AG08395 (cell line): ENCODE results near the gene MATK.

ENCODE experiments used
- DNase-seq: peaks from one replicate; pipeline ENCODE4 v3.0.0; 2012; ENCODE audit warnings: mixed read lengths, low spot score

The MATK gene

DNA sequence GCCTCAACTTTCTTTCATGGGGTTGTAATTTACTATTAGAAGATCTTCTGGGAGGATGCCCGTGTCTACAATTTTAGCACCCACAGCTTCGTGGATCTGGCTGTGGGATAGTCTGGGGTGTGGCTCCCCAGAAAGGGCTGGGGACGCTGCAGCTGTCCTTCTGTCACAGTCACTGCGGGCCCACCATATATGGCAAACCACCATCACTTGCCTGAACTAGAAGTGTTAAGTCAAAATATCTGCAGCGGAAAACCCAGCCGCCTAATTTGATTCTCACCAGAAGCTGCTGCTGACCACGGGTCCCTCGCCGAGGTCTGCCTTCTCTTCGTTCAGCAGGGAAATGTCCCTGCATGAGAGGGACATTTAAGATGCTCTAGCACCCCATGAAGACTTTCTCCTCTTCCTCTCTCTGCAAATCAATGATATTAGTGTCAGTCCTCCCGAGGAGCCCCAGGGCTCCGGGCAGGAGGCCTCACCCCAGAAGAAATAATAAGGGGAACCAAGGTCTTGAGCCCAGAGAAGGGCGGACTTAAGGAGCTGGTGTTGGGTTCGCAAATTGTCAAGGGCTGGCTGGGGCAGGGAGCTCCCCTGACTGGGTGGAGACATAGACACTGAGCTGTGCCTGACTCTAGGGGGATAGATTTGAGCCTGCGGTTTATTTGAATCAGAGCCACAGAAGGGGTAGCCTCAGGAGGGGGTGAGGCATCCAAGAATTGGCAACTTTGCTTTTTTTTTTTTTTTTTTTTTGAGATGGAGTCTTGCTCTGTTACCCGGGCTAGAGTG is 3.0 kb upstream of the MATK start:
- DNase-seq, result no peak

DNA sequence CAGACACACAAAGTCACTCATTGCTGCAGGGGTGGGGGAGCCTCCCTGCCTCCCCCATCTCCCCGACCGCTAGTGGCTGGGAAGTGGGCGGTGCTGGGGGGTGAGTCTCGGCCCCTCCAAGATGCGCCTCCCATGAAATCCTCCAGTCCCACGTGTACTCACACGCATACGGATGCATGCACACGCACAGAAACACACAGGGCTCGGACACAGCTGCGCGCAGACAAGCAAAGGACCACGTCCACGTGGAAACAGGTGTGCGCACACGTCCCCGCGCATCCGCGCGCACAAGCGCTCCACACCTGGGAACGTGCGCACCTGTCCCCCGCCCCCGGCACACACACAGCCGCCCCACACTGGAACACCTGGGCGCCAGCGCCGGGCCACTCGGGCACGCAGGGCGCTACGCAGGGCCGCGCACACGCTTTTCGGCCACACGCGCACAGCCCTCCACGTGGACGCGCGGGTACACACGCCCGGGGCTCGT is 687 bp downstream of the MATK start:
- DNase-seq, result no peak

DNA sequence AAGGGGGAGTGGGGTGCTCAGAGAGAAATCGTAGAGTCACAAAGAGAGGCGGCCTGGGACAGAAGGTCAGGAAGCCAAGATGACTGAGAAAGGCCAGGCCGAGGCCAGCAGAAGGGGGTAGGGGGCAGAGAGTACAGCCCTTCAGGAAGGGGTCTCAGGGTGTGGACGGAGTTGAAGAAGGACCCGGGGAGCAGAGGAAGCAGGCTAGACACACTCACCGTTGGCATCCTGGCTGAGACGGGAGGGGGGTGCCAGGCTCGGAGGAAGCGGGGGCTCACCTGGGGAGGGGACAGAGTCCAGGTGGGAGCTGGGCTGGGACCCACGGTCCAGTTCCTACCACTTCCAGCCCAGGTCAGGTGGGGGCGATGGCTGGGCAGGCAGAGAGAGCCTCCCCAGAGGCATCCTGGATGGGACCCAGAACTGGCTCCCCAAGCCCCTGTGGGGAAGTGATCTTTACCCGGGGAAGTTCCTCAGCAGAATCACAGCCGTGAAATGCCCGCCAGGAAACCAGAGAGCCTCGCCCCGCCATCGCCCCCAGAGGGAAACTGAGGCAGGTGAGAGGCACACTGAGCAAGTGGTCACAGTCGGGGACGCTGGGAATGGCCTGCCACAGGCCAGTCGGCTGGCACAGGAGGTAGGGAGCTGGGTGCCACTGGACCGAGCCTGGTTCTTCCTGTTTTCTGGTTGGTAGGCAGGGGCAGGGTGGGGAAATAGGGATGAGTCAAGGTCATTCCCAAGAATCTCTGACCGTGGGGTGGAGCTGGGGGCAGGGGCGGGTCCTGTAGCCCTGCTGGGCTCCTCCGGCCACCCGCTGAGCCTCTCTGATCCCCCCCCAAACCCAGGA is 1.4 kb downstream of the MATK start:
- DNase-seq, result peak; percentile 38

DNA sequence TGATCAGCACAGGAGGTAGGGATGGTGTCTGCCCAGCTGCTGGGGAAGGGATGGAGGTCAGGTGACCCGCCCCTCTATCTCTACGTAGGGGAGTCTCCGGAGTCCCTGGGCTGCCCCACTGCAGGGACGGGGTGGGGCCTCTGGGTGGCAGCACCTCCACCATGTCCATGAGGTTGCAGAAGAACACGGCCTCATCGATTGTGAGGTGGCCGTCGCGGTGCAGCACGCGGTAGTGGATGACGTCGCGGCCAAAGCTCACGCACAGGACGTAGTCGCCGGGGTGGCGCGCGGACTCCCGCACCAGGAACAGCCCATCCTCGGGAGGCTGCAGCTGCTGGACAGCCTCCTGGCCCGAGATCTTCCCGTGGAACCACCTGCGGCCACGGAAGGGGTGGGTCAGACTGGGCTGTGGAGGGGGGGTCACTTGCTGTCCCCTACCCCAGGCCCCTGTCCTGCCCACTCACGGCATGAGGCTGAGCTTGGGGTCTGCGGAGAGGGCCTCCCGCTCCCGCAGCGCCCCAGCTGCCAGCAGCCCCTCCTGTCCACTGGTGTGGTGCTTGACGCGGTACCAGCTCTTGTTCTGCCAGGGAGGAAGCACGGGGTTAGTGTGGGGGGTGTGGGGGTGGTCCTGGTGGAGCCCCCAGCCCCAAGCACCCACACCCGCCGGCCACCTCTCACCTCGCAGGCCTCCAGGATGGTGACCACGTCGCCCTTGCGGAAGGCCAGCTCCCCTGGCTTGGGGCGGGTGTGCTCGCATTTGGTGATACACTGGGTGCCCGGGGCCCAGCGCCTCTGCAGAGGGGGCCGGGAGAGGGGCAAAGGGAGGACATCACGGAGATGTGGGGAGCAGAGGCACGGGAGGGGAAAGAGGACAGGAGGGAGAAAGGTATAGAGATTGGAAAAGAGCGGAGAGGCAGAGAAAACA is 2.3 kb downstream of the MATK start:
- DNase-seq, result no peak

DNA sequence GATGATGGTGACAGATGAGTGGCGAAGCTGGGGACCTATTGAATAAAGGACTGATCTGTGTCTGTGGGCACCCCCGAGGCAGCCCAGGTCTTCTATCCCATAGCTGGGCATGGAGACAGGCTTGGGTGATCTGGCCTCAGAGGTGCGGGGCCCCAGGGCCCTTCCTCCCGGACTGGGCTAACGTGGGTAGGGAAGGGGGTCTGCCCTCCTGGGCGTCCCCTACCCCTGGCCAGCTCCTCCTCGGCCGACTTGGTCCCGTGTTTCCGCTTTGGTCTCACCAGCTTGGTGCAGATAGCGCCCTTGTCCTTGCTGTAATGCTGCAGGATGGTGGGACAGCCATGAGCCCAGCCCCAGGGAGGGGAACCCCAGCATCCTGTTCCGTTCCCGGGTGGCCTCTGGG is 3.3 kb downstream of the MATK start:
- no peak for DNase-seq

DNA sequence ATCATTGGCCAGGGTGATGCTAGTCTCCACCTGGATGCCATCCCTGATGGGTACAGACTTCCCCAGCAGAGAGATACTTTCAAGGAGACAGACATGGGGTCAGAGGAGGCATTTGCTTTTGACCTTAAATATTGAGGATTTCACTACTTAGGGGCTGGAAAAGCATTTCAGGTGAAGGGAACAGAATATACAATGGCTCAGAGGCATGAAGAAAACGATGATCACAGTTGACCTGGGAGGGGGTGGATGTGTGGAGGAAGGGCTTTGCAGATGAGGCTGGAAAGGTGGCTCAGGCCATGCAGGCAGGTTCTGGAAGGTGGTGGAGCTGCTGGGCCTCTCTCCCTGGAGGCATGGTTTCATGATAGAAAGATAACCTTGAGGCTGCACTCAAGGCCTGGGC is 3.9 kb downstream of the MATK start:
- DNase-seq, result no peak

DNA sequence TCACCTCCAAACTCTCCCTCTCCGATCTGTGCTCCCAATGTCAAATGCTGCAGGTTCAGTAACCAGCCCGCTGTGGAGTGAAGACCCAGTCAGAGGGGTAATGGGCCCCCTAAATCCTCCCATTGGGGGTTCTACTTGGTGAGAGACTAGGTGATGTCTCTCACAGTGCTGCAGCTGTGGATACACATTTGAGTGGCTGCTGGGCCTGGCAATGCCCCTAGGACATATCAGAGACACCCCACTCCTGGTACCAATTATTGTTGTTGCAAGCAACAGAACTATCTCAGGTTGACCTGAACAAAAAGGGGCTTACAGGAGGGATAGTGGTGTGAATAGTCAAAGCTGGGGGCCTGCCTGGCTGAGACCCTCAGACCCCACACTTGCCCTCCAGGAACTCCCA is 4.6 kb downstream of the MATK start:
- no peak for DNase-seq

DNA sequence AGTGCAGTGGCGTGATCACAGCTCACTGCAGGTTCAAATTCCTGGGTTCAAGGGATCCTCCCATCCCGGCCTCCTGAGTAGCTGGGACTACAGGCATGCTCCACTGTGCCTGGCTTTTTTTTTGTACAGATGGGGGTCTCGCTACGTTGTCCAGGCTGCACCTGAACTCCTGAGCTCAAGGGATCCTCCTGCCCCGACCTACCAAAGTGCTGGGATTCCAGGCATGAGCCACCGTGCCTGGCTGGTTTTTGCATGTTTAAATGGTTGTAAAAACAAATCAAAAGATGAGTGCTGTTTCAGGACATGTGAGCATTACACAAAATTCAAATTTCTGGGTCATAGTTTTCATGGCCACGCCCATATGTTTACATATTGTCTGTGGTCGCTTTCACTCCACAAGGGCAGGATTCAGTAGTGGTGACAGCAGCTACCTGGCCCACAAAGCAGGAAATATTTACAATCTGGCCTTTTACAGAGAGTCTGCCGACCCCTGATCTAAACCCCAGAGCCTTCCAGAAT is 5.3 kb downstream of the MATK start:
- DNase-seq, result no peak

DNA sequence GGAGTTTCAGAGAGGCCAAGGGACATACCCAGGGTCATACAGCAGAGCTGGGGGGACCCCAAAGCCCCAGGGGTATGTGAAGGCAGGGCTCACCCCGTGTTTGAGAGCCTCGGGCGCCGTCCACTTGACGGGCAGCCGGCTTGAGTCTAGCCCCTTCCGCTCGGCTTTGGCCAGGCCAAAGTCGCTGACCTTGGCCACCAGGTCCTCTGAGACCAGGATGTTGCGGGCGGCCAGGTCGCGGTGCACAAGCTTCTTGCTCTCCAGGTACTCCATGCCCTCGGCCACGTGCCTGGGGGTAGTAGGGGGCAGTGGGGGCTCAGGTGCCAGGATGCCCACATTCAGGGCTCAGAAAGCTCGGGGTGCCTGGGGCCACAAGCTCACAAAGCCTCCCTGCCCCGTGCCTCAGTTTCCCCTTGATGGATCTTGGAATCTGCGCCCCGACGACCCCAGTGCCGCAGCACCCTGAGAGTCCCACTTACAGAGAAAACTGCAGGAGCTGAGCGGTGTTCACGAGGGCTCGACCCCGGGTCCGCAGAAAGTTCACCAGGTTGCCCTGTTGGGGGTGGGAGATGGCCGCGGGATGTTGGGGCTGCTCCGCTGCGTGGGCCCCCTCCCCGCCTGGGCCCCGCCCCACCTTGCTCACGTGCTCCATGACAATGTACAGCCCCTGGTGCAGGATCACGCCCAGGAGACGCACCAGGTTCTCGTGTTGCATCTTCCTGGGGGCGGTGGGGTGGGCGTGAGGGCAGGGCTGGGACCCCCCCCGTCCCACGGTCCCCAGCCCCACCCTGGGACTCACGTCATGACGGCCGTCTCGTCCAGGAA is 7.1 kb downstream of the MATK start:
- DNase-seq, result no peak

DNA sequence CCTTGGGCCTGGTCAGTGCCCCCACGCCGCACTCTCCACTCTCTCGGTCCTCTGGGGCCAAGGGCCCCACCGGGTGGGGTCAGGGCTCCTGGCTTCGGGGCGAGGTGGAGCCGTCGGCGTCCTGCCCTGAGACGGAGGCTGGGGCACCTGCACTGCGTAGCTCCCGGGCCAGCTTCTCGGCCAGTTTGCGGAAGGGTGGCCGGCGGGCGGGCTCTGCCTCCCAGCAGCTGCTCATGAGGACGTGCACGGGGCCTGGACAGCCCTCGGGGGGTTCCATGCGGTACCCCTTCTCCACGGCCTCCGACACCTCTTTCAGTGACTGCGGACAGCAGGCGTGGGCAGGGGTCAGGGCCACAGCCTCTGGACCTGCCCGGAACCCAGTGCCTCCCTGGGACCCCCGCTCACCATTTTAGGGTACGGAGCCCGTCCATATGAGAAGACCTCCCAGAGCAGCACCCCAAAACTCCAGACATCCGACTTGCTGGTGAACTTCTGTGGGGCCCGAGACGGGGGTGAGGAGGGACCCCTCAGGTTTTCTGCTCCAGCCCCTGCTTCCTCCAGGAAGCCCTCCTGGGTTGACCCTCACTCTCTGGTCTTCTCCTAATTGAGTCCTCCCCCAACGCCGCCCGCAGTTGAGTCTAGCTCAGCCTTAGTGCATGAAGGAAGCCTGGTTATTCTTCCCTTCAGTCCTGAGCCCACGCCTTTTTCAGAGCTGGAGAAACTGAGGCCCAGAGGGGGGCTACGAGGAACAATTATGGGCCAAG is 7.9 kb downstream of the MATK start:
- no peak for DNase-seq

DNA sequence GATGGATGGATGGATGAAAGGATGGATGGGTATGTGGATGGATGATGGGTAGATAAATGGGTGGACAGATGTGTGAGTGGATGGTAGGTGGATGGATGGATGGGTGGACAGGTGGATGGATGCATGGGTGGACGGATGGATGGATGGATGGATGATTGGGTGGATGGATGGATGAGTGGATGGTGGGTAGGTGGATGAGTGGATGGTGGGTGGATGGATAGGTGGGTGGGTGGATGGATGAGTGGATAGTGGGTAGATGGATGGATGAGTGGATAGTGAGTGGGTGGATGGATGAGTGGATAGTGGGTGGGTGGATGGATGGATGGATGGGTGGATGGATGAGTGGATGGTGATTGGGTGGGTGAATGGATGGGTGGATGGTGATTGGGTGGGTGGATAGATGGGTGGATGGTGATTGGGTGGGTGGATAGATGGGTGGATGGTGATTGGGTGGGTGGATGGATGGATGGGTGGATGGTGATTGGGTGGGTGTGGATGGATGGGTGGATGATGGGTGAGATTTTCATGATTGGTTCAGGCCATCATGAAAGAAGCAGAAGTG is 9.6 kb downstream of the MATK start:
- no peak for DNase-seq

DNA sequence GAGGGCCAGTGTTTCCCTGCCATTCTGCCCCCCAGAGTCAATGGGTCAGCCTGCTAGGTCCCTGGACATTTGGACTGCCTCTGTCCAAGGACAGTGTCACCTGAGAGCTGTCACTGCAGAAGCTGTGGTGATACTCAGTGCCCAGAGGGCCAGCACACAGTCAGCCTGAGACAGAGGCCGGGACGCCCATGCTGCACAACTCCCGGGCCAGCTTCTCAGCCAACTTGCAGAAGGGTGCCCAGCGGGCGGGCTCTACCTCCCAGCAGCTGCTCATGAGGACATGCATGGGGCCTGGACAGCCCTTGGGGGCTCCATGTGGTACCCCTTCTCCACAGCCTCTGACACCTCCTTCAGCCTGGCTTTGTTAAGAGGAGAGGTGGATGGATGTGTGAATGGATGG is 10.3 kb downstream of the MATK start:
- no peak for DNase-seq

DNA sequence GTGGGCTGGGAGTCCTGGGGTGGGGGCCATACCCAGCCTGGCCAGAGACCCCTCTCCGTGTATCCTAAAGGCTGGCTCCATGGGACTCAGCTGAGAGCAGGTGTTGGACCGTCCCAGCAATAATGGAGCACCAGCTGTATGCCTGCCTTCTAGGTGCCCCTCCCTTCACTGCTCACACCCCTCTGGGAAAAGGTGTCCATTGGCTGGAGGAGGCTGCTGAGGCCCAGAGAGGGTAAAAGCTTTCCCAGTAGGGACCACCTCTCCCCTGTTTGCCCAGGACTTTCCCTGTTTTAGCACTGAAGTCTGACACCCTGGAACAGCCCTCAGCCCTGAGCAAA is 10.8 kb downstream of the MATK start:
- DNase-seq, result no peak

DNA sequence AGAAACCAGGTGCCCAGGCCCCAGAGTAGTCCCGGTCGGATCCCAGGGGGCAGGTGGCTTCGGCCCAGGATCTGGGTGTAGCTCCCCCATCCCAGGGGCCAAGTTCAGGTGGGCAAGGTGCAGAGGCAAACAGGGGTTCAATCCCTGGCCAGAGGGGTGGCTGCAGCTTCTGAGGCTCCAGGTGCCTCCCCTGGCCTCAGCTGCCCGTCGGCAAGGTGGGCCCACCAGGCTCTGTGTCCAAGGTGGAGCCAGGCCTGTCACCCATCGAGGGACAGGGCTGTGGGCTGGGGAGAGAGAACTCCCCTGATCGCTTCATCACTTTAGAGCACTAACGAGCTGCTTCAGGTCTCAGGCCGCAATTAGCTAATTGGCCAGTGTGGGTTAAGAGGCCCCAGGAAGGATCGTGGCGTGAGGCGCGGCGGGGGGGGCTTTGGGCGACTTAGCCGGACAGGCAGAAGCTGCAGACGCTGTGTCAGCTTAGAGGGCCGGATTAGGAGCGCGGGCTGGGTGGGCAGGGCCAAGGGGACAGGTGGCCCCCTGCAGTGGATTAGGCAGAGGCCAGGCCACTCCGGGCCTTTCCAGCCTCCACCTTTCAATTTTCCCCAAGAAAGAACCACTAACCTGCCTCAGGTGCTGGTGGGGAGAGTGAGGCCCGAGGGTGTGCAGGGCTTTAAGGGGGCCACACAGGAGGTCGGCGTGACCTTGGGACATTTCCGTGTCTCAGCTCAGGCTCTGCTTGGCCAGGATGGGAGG is 11.4 kb downstream of the MATK start:
- no peak for DNase-seq

DNA sequence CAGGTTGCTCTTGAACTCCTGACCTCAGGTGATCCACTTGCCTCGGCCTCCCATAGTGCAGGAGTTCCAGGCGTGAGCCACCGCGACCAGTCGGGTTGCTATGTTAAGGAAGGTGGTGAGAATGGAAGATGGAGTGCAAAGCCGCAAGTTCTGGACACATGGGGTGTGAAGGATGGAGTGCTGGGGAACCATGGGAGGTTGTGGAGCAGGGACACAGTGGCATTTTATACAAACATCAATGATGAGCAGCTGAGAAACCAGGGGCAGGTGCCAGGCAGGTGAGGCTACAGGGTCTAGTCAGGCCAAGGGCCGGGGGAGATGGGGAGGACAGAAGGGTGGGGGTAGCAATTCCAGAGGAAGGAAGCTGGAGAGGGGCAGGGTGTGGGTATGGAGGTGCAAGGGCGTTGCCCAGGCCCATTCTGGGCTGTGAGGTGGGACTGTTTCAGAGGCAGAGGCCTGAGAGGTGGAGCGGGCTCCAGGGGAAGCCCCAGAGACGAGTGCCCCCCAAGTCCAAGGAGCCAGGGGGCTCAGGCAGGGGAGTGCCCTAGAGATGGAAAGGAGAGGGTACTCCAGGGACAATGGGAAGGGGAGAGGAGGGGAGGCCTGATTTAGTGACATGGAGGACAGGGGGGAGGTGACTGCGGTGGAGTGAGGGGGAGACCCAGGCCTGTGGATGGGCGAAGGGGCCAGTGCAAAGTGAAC is 12.2 kb downstream of the MATK start:
- DNase-seq, result no peak

DNA sequence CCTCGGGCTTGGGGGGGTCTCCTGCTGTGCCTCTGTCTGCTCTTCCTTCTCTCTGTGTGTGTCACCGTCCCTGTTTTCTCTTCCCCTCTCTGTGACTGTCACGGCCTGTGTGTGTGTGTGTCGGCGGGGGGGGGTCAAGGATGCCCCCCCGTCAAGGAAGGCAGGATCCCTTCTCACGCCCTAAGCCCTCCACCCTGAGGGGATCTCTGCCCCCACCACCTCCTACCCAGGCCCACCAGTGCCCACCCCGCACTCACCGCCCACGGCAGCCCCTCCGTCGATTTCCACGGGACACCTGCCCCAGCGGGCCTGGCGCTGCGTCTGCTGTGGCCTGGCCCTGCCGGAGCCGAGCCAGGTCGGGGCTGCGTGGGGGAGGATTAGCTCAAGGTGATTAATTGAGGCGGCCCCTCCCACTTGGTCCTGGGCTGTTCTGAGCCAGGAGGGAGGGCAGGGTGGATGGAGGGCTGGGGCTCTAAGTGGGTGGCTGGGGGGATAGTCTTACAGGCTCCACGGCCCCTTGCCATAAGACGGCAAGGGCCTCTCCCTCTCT is 14.2 kb downstream of the MATK start, which contains the start of gene RAX2:
Gene RAX2, minus strand, starts transcription at position 323 of the 550 bp plus-strand sequence. CDS start 486 bp downstream, outside the sequence.
- no peak for DNase-seq

DNA sequence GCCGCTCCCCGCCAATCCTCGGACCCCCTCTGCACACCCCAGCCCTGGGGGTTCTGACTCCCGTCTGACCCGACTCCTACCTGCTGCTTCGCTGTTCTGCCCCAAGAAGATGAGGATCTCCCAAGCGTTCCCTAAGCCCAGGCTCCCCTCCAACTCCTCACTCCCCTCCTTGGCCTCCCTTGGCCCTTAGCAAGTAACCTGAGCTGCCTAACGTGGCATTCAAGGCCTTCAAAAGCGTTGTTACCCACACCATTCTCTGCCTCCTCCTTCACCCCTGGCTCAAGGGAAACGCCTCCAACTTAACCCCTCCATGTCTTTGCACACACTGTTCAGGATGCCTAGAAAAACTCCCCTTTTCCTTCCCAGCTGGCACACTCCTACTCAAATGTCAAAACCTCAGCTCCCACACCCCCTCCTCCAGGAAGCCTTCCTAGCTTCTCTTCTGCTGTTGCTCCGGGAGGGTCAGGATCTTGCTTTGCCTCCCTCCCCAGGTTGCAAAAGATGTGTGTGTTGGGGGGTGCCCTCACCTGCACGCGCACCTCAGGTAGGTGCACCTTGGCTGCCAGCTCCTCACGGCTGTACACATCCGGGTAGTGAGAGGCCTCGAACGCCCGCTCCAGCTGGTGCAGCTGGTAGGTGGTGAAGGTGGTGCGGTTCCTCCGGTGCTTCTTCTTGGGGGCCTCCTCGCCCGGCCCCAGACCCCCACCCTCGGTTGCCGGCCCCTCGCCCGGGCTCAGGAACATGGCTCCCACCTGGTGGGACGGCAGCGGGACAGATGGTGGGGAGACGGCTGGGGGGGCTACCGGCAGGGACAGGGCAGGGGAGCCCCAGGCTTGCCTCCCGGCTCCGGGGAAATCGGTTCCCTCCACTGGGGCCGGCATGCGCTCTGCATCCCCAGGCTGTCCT is 14.9 kb downstream of the MATK start:
- DNase-seq, result no peak
